ENCODE measurements around the gene WNT9A. TPM values are rescaled to one million over a fixed set of nuclear protein-coding genes. Genes with fewer than 3 reads are reported as not detected.
"Not testable (repeated sequence)": the region's sequence is repeated elsewhere in the genome, so short reads cannot be mapped to it uniquely, and the experiment has no call there.

Gene WNT9A
- polyA plus RNA-seq, 3 donors: 1.2 to 3.4 (median 2.5) TPM

DNA sequence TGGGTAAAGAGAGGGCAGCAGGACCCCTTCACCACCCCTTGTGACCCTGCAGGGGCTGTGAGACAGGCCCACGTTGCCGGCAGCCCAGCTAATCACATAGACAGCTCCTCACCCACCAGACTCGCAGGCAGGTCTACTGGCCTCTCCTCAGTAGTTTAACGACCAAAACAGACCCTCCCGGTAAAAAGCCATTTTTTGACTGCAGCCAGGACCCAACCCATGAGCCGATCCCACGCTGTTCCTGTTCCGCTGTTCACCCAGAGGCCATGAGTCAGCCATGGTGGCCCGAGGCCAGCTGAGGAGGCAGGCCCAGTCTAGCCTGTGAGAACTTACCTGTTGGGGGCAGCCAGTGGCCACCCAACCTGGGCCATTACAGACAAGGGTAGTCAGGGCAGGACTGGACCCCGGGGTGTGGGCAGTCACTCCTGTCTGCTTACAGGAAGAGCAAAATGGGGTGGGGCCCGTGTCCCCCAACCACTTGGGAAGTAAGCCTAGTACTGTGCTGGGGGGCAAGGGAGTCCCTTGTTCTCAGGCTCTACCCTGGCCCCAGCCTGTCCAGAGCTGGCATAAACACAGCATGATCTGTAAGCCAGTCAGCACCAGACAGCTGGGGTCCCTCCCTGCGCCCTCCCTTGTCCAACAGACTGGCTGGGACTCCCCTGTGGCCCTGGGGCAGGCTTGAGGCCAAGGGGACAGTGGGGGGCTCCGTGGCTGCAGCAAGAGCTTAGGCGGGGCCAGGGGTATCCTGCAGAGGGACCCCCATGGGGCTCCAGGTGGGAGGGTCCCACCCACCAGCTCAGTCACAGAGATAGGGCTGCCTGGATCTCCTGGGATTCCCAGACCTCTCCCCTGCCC lies 61.9 kb downstream of the WNT9A start:
- no peak overlapping the region for H3K27ac ChIP-seq (ENCODE audit: low read depth, low read length)
- WGBS, 3 donors: 40 to 68% (median 41%) methylated on average over 14 of the region's 14 CpGs

DNA sequence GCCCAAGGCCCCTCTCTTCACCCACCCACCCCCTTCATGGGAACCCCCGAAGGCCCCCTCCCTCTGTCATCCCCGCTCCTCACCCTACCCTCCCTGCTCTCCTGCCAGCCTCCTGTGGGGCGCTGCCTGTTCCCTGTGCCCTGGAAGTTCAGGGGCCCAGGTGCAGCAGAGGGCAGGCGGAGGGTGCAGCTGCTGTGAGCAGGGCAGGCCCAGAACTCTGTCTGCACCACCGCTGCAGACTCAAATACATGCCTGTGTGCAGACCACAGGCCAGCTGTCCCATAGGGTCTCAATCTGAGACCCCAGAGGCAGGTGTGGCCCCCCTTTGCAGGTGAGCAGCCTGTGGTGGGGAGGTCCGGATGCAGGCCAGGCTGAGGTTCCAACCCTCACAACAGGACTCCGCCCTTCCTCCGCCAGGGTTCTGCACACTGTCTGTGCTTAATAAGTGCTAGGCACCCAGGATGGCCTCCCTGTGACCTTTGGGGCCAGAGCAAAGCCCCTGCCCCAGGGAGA lies 62.5 kb downstream of the WNT9A start:
- H3K27ac ChIP-seq (ENCODE audit: low read depth, low read length): no peak overlapping the region
- WGBS, 3 donors: 80 to 85% (median 83%) methylated on average over 7 to 8 of the region's 8 CpGs

DNA sequence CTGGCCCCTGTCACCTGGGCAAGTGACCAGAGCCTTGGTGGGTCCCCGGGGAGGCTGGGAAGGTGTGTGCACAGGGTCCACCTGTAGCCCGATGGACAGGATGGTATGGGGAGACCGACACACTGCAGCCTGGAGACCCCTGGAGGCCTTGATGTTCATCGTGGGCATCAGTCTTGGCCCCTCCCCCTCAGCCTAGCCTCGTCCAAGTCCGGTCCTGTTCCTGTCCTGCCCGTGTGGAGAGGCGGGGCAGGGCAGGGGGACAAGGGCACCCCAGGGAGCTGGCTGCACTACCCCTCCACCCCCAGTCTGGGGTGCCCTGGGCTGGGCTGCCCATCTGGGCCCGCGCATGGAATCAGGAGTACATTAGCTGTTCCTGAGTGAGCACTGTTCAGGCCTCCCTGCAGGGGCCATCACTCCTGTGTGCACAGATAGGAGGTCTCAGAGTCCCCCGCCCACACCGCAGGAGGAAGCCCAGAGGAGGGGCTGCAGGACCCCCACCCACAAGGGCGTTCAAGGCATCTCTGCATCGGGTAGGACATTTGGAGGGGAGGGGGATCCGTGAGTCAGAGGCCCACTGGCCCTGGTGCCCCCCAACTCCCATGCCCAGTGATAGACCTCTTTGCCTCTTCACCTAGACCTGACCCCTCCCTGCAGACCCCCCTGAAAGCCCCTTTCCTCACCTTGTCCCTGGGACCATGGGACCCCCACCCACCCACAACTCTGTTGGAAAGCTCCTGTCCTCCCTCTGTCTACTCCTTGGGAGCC lies 63.2 kb downstream of the WNT9A start:
- H3K27ac ChIP-seq (ENCODE audit: low read depth, low read length): no peak overlapping the region
- 88 to 95% (median 93%) methylated on average over 15 of the region's 15 CpGs for WGBS, 3 donors

GRCh38 chr1:227883641-227884301 lies 64.0 kb downstream of the WNT9A start:
- WGBS, 3 donors: 93 to 95% (median 94%) methylated on average over 15 of the region's 15 CpGs
- H3K27ac ChIP-seq (ENCODE audit: low read depth, low read length): no peak overlapping the region

GRCh38 chr1:227883073-227883520 lies 64.6 kb downstream of the WNT9A start:
- H3K27ac ChIP-seq (ENCODE audit: low read depth, low read length): no peak overlapping the region
- WGBS, 3 donors: 78 to 86% (median 80%) methylated on average over 9 of the region's 9 CpGs

DNA sequence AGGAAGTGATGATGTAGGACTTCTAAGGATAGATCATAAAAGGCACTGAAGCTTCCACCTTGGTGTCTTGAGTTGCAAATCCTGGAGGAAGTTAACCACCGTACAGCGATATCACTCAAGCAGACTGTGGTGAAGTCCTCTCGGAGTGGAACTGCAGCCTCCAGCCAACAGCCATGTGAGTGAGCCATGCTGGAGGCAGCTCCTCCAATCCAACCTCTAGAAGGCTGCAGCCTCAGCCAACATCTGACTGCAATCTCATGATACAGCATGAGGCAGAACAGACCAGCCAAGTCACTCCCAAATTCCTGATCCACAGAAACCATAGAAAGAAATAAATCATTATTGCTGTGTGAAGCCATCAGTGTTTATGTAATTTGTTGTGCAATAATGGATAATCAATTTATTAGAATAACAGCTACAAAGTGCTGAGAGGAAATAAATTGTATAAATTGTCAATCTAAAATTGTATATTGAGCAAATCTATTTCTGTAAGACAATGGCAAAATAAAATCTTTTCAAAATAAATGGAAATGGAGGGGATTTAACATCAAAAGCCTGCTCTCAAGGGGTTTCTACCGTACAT lies 67.3 kb downstream of the WNT9A start:
- 58 to 71% (median 64%) methylated on average over 4 of the region's 4 CpGs for WGBS, 3 donors
- H3K27ac ChIP-seq (ENCODE audit: low read depth, low read length): no peak overlapping the region

GRCh38 chr1:227877810-227878209 lies 69.9 kb downstream of the WNT9A start:
- 84 to 96% (median 84%) methylated on average over 3 of the region's 3 CpGs for whole genome bisulfite sequencing, 3 donors

DNA sequence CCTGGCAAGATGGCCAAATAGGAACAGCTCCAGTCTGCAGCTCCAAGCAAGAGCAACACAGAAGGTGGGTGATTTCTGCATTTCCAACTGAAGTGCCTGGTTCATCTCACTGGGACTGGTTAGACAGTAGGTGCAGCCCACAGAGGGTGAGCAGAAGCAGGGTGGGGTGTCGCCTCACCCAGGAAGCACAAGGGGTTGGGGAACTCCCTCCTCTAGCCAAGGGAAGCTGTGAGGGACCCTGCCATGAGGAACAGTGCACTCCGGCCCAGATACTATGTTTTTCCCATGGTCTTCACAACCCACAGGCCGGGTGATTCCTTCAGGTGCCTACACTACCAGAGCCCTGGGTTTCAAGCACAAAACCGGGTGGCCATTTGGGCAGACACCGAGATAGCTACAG lies 75.8 kb downstream of the WNT9A start:
- not testable (repeated sequence) for H3K27ac ChIP-seq (ENCODE audit: low read depth, low read length)
- 71 to 85% (median 82%) methylated on average over 5 of the region's 5 CpGs for WGBS, 3 donors

More at GRCh38 chr1:227877810-227878209, 69.9 kb downstream of the WNT9A start:
- H3K27ac ChIP-seq (ENCODE audit: low read depth, low read length): not testable (repeated sequence)

DNA sequence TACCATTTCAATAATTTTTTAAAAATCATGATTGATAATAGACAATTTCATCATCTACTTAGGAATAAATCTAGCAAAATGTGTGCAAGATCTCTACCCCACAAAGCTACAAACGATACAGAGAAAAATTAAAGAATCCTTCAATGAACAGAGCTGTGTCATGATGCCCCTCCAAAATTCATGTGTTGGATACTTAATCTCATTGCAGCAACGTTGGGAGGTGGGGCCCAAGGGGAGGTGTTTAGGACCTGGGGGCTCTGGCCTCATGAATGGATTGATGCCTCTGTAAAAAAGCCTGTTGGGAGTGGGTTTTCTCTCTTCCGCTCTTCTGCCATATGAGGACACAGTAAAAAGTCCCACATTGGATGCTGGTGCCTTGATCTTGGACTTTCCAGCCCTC lies 77.4 kb downstream of the WNT9A start:
- WGBS, 3 donors: 53 to 73% (median 53%) methylated on average over 3 of the region's 3 CpGs
- H3K27ac ChIP-seq (ENCODE audit: low read depth, low read length): no peak overlapping the region

DNA sequence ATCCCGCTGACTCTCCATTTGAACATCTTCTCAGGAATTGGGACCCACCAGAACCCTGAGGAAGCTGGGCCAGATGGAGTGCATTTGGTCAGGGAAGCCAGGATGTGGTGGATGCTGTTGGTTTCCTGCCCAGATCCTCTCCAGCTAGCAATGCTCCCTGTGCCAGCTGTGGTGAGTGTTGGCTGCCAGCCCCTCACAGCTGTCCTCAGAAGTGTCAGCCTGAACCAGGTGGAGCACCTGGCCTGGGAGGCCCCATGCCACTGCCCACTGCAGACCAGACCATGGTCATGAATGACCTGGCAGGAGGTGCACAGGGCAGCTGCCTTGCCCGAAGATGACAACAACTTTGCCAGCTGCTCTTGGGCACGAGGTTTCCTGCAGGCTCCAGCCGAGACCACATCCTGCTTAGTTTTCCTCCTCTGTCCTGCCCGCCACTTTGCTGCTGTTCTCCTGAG lies 77.9 kb downstream of the WNT9A start:
- 29 to 79% (median 38%) methylated on average over 5 of the region's 5 CpGs for WGBS, 3 donors

GRCh38 chr1:227869279-227869842 lies 78.4 kb downstream of the WNT9A start:
- no peak overlapping the region for H3K27ac ChIP-seq (ENCODE audit: low read depth, low read length)
- 38 to 71% (median 39%) methylated on average over 5 of the region's 5 CpGs for WGBS, 3 donors

More for the DNA sequence above, 77.9 kb downstream of the WNT9A start:
- no peak overlapping the region for H3K27ac ChIP-seq (ENCODE audit: low read depth, low read length)

Other genes with a start within 250 kb of the WNT9A start
- gene JMJD4, start 212.6 kb downstream of the WNT9A start, polyA plus RNA-seq: 10 to 100 TPM in 2 of 3 donors, 1 to 10 TPM in 1; 8.7 to 17.0 (median 11.0) TPM
- gene SNAP47, start 212.5 kb downstream of the WNT9A start, polyA plus RNA-seq: 10 to 100 TPM; 12.9 to 16.0 (median 15.0) TPM
- not detected for gene PRSS38, start 132.3 kb downstream of the WNT9A start, polyA plus RNA-seq
- gene WNT3A, start 59.1 kb upstream of the WNT9A start, polyA plus RNA-seq: under 1 TPM in 1 of 3 donors, not detected in 2; 0.03 TPM
- gene ARF1, start 134.8 kb upstream of the WNT9A start, polyA plus RNA-seq: 100 to 1,000 TPM; 289 to 357 (median 319) TPM
- gene C1orf35, start 155.4 kb upstream of the WNT9A start, polyA plus RNA-seq: 10 to 100 TPM; 10.0 to 12.7 (median 12.6) TPM
- 10 to 100 TPM; 45.7 to 92.6 (median 64.4) TPM for gene MRPL55, start 161.4 kb upstream of the WNT9A start, polyA plus RNA-seq
- gene GUK1, start 192.3 kb upstream of the WNT9A start, polyA plus RNA-seq: 100 to 1,000 TPM; 266 to 552 (median 517) TPM
- gene GJC2, start 202.0 kb upstream of the WNT9A start, polyA plus RNA-seq: 1 to 10 TPM in 2 of 3 donors, under 1 TPM in 1; 0.29 to 5.3 (median 2.0) TPM
- 1 to 10 TPM; 5.2 to 7.4 (median 7.0) TPM for gene IBA57, start 217.9 kb upstream of the WNT9A start, polyA plus RNA-seq

Measured in adipose tissue (tissue), 3 donors.